HG03460 (cell line): ENCODE results near the gene CD8B.
"Not testable (repeated sequence)": the region's sequence is repeated elsewhere in the genome, so short reads cannot be mapped to it uniquely, and the experiment has no call there.

Source experiments
- ATAC-seq: cut with Tn5 transposase; IDR thresholded peaks from one replicate; pipeline ENCODE4 v1.9.1; 2021; ENCODE audit not compliant: unreplicated experiment

The CD8B gene

DNA sequence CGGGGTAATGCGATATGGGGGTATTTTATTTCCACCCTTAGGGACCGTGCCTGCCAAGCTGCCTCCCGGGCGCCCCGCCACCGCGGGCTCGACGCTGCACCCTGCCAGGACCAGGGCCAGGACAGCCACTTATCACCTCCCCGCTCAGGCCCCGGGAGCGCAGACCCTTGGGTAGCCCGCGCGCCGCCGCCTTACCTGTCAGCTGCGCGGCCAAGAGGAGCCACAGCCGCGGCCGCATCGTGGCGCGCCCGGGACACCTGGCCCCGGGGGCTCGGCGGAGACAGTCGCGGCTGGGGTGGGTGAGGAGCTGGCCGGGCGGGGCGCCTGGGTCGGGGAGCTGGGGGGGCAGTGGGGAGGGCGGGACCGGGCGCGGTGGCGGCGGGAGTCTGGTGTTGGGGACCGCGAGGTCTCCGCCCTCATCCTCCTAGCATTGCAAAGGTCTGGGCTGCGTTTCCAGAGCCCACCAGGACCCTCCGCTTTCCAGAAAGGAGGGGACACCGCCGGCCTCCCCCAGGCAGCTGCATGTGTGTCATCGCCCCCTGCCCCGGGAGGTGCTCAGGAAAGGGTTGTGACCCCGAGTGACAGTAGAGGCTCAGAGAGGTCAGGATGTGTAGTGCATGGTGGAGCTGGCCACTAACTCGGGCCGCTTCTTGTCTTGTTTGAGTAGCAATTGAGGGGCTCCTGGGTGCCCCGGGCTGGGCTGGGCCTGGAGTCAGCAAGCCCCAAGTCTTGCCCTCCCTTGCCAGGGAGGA lies at the start of gene CD8B:
Gene CD8B, minus strand, starts transcription at position 259 of the 752 bp plus-strand sequence. Its CDS starts 21 bp downstream, at position 238.
- ATAC-seq = not testable (repeated sequence)

DNA sequence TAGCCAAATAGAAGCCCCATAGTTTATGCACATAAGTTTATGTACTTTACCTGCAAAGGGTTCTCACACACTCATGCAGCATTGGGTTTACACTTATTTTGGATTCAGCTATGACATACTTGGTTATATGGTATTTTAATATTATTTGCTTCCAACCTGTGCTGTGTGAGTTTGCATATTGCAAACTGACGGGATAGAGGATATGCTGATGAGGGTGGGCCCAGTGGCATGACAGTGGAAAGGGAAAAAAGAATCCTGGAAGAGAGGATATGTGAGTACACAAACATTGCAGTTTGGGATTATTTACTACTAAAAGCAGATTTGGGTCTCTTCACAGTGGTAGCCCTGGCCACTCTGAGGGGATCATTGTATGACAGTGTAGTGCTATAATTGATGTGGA lies 44.2 kb upstream of the CD8B start:
- not testable (repeated sequence) for ATAC-seq

DNA sequence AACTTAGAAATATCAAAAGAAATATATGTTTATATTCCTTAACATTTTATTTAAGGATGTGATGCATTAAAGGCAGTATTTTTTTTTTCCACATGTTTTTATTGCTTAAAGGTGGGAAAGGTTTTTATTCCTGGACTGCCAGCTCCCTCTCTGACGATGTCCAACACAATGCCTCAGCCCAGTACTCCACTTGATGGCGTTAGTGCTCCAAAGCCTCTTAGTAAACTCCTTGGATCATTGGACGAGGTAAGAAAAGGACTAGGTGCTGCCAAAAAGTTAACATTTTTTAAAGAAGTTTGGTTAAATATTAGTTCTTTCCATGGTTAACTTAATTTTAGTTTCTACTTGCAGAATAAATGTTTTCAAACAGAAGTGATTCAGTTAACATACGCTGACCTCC lies 39.0 kb upstream of the CD8B start:
- ATAC-seq = not testable (repeated sequence)

DNA sequence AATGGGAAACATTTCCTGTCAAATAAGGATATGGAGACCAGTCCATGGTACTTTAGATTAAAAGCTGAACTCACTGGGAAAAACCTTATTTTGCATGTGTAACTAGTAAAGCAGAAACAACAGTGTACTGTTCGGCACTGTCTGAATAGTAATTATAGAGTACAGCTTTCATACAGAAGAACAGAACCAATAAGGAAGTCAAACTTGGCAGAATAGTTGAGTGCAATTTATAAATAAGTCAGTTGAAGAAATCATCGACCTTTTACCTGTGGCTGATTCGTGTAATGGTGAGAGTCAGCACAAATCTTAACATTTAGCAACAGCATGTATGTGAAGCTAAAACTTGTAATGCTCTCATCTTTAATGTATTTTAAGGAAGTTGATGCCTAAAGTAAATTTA lies 24.3 kb upstream of the CD8B start:
- ATAC-seq = not testable (repeated sequence)

DNA sequence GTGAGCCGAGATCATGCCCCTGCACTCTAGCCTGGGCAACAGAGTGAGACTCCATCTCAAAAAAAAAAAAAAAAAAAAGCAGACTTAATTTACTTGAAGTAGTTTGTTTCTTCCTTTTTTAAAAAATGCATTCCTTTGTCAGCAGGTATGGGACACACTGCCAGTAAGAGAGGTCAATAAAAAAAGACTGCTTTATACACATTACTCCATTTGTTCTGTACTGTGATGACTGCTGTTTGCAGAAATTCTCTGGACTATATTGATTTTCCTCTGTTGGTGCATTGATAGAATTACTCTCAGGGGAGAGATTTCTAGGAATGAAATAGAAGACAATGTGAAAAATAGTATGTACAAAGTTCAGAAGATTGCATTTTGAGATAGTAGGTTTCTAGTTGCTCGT lies 21.2 kb upstream of the CD8B start:
- ATAC-seq = not testable (repeated sequence)

DNA sequence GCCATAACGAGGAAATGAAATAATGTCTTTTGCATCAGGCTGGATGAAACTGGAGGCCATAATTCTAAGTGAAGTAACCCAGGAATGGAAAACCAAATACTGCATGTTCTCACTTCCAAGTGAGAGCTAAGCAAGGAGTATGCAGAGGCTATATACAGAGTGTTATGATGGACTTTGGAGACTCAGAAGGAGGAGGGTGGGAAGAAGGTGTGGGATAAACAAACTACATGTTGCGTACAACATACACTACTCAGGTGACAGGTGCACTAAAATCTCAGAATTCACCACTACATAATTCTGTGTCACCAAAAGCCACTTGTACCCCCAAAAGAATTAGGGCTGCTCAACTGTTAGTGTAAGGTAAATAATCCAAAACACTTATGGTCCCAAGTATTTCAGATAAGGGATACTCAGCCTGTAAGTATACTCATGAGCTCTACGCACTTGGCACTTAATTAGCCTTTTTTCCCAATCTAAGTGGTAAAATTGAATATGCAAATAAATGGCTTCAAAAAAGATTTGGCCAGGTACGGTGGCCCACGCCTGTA lies 20.5 kb upstream of the CD8B start:
- ATAC-seq = not testable (repeated sequence)

DNA sequence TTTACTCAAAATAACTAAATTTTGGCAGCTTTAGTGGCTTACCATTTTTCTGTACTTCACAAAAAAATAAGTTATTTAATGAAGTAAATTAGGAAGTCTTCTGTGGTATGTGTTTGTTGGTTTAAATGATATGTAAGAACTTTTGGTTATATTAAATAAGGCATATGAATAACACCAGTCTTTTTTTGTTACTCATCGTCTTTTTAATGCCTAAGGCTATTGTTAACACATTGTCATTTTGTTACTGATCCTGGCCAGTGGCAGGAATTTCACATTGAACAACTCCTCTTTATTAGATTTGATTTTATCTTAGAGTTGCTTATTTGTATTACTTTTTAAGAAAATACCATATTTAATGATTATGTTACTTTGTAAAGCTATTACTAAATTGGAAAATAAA lies 17.3 kb upstream of the CD8B start:
- not testable (repeated sequence) for ATAC-seq

DNA sequence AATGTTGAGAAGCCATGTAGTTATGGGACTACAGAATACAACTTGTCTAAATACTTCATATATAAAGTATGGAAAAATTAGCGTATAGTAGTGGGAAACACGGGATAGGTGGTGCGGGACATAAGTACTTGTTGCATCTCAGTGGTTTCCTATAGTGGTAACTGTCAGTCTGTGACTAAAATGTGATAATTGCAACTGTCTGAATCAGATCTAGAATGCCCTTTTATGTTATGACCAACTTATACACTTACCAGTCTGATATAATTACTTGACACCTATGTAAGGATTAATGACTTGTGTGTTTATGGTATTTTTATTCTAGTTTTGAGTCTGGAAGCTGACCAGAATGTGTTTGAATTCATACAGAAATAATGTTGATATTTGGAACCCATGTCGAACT lies 9.3 kb upstream of the CD8B start:
- not testable (repeated sequence) for ATAC-seq

DNA sequence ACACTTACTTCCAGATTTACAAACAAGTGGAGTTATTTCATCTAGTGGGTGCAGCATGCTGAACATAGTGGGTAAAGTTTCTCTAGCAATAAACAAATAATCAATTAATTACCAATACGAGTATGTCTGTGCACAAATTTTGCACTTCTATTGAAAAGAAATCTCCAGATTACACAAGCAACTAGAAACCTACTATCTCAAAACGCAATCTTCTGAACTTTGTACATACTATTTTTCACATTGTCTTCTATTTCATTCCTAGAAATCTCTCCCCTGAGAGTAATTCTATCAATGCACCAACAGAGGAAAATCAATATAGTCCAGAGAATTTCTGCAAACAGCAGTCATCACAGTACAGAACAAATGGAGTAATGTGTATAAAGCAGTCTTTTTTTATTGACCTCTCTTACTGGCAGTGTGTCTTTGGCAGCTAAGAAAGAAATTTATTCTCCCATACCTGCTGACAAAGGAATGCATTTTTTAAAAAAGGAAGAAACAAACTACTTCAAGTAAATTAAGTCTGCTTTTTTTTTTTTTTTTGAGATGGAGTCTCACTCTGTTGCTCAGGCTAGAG lies 7.3 kb upstream of the CD8B start:
- not testable (repeated sequence) for ATAC-seq

DNA sequence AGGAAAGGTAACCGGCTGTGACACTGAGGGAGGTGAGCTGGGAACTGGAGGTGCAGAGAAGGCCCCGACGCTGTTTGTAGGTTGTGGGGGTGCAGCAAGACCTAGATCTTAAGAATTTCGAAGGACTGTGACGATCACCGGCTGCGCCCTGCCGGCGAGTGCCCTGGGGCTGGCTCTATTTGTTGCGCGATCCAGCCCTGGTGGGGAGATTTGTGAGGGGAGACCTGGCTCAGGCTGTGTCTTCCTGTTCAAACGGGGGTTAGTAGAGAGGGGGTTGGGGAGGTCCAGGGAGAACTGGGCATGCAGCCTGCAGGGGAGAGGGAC lies 656 bp upstream of the CD8B start:
- ATAC-seq = not testable (repeated sequence)

DNA sequence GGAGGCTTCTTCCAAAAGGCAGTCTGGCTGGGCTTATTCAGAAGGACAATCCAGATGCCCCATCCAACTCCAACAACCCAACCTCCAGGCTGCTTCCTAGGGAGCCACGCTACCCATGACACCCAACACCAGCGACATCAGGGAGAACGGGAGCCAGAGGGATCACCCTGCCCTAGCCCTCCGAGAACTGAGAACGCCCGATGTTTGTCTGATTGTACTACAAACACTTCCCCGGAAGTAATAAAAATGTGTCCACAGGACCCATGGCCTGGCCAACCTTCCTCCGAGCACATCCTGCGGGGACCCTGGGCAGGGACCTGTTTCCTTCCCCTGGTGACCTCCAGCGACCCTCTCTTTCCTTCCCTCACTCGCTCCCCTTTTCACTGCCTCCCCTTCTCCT lies 511 bp downstream of the CD8B start:
- ATAC-seq = not testable (repeated sequence)

DNA sequence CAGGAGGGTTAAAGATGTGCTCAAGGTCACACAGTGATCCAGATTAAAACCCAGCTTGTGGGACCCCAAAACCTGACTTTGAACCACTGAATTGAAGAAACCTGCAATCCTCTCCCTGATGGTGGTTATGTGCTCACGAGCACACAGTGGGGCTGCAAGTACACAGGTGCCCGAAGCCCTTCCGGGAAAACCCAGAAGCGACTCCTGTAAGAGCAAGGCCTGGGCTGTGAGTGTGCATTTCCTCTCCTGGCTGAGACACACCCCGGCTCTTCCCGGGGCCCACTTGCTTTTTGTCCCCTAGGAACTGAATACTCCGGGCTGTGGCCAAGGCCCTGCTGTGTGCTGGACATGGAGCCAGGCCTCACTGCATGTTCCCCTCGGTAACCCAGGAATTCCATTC lies 1.1 kb downstream of the CD8B start:
- not testable (repeated sequence) for ATAC-seq

DNA sequence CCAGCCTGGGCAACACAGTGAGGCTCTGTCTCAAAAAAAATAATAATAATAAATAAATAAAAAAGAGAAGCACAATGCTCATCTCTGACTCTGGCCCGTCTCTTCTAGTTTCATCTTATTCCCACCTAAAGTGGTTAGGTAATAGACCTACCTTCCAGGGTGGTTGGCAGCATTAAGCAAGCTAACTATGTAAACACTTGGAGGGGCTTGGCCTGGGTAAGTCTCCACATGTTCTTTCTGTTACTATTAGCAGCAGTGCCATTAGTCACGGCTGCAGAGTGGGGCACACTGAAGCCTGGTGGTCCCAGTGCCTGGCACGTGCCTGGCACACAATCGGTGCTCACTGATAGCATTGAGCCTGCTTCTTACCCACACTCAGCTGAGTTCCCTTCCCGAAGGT lies 4.0 kb downstream of the CD8B start:
- ATAC-seq = not testable (repeated sequence)

DNA sequence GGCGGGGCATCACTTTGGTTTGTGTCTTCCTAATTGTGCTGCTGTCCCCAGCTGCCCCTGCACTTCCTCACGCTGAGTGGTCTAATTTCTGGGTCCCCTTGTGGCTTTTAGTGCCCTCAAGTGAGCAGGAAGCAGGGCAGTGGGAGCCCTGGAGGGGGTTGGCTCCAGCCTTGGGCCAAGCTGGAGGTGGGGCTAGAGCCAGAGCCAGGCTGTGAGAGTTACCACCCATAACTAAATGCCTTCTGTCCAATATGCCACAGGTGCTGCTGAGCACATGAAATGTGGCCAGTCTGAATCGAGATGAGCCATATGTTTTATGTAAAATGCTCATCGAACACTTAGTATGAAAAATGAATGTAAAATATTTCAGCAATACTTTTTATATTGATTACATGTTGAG lies 5.2 kb downstream of the CD8B start:
- ATAC-seq = not testable (repeated sequence)

DNA sequence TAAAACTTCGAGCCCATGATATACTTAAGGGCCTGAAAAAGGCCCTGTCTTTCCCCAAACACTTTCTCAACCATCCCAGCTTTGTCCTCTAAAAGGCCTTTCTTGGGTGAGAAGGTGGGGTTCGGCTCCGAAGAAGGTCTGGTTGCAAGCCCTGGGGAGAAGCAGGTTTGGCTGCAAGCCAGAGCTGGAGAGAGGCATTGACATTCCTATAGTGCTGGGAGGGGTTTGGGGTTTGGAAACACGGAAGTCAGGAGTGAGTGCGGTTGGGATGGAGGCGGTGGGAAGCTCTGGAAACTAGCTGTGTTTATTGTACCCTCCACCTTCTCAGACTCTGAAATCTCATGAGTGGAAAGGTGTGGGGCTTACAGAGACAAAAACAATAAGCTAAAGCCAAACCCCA lies 5.7 kb downstream of the CD8B start:
- not testable (repeated sequence) for ATAC-seq

DNA sequence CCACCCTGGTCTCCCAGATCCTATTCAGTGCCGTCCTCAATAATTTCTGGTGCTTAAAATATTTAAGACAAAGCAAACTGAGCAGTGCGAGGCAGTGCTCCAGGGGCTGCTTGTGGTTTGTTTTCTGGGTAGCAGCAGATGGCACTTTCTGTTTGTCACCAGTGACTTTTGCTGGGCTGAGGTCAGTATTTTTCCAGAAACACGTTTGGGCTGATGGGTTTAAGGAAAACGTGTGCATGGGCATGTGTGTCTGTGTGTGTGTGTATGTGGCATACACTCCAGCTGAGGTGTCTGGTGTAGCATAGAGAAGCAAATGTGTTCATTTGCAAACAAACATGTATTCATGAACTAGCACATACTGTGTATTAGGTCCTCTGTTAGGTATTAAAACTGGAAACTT lies 10.1 kb downstream of the CD8B start:
- ATAC-seq = not testable (repeated sequence)

DNA sequence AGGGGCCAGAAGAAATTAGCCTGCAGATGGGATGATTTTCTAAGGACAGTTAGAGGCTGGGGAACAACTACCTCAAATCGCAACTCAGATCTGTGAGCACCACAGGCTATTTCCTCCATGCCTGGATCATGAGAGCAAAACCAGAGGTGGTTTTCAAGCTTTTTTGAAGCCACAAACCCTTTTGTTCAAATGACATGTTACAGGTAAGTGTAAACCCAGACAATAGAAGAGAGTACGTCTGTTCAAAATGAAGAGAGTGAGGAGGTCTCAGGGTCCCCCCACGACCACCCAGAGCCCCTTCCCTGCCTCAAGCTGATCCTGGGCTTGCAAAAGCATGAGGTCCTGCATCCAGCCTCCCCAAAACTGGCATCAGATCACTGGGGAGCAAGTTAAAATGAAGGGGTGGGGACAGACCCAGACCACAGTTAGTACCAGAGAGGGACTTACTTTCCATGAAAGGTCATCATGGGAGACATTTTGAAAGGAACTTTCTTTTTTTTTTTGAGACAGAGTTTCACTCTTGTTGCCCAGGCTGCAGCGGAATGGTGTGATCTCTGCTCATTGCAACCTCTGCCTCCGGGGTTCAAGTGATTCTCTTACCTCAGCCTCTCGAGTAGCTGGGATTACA lies 19.0 kb downstream of the CD8B start:
- not testable (repeated sequence) for ATAC-seq

DNA sequence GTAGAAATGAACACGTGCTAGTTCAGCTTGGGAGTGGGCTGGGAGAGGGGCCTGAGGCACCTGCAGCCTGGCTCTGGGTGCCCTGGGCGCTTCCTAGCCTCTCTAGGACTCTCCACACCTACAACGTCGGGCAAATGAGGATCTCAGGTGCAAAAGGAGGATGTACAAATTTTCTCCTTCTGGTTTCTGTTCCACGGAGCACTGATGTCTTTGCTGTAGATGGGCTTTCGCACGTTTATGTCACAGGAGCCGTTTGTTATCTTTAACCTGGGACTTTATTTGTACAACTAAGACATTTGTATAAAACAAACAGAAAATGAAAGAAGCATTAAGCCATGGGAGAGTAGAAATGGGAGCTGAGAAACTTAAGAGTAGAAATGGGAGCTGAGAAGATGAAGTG lies 20.4 kb downstream of the CD8B start:
- ATAC-seq = not testable (repeated sequence)

DNA sequence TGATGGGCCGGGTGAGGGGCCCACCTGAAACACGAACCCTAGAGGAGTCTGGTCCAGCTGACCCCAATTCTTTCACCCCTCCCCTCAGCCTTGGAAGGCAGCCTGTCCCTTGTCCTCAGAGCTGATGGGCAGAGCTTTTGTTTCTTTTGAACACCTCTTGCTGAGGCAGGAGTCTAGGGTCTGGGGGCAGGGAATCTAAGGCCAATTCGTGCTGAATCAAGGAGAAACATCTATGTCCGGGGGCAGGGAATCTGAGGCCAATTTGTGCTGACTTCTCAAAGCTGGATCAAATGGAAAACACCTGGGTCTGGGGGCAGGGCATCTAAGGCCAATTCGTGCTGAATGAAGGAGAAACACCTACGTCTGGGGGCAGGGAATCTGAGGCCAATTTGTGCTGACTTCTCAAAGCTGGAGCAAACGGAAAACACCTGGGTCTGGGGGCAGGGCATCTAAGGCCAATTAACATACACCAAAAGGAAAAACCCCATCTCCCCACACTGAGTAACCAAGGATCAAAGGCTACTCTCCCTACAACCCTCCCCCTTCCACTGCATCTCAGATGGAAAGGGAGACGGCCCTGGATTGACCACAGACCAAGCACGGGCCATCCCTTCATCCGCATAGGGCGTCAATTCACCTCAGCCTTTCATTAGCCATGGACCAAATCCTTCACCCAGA lies 21.7 kb downstream of the CD8B start:
- not testable (repeated sequence) for ATAC-seq

DNA sequence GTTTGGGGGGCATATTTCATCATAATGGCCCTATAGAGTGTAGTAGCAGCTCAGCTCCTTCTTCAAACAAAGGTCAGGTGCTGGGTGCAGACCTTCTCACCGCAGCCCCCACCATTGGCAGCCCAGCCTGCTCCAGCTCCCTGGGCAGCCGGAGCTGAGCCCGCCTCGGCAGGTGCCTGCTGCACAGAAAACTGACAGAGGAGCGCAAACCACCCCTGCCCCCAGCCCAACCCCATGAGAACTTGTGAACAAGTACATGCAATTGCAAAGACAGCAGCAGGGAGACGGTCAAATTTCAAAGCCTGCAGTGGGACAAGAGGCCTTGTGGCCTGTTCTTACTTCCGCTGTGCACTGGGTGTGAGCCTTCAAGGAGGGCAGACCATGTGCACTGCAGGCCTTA lies 22.2 kb downstream of the CD8B start:
- ATAC-seq = not testable (repeated sequence)

DNA sequence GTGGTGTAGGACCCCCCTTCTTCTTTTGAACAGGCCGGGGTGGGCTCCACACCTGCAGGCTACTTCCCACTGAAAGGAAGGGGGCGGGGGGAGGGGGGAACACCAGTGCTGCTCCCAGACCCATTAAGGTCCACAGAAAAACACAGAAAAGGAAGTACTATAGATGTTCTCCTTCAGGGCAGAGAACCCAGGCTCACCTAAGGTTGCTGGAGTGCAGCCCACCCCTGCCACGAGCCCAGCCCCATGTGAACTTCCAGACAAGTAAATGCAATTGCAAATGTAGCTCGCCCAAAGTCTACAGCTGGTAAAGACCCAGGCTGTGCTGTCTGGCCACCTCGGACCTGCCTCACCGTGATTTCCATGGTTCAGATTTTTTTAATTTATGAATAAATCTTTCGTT lies 24.0 kb downstream of the CD8B start:
- not testable (repeated sequence) for ATAC-seq
